Adipocyte (in vitro differentiated cells): ENCODE measurements around the gene COMMD6.

Source experiments
- DNase-seq: peaks from one replicate; pipeline ENCODE4 v3.0.0-alpha.2; 2015; ENCODE audit warnings: low read depth
- H3K27me3 ChIP-seq: replicated peaks from 2 replicates; pipeline ENCODE4 v1.7.0; 2013; ENCODE audit warnings: mild to moderate bottlenecking, low read length, moderate library complexity; ENCODE audit not compliant: control insufficient read depth, insufficient read depth
- H3K36me3 ChIP-seq: 2 replicates; pipeline ENCODE4 v1.7.0; 2013; ENCODE audit warnings: low read length, mild to moderate bottlenecking, moderate library complexity; ENCODE audit not compliant: control insufficient read depth, insufficient read depth, severe bottlenecking
- H3K4me1 ChIP-seq: 2 replicates; pipeline ENCODE4 v1.7.0; 2013; ENCODE audit warnings: mild to moderate bottlenecking, low read length, moderate library complexity; ENCODE audit not compliant: control insufficient read depth, insufficient read depth
- H3K4me3 ChIP-seq: 2 replicates; pipeline ENCODE4 v1.7.0; 2013; ENCODE audit warnings: mild to moderate bottlenecking, low read length, moderate library complexity
- H3K9ac ChIP-seq: 2 replicates; pipeline ENCODE4 v1.7.0; 2013; ENCODE audit warnings: mild to moderate bottlenecking, low read length, moderate library complexity
- H3K9me3 ChIP-seq: 2 replicates; pipeline ENCODE4 v1.7.0; 2013; ENCODE audit warnings: mild to moderate bottlenecking, low read length, moderate library complexity; ENCODE audit not compliant: control insufficient read depth

COMMD6 gene

GRCh38 chr13:75495938-75496337 lies 41.7 kb downstream of the COMMD6 start:
- H3K27me3 ChIP-seq: no peaks in the 10 kb centered on the region
- no peaks in the 10 kb centered on the region for H3K9me3 ChIP-seq
- H3K36me3 ChIP-seq: no peaks in the 10 kb centered on the region
- no peak overlapping the region for H3K9ac ChIP-seq
- H3K4me1 ChIP-seq: peaks cover 4% of the 10 kb centered on the region
- peak; percentile 76 for DNase-seq
- H3K4me3 ChIP-seq: no peak overlapping the region

DNA sequence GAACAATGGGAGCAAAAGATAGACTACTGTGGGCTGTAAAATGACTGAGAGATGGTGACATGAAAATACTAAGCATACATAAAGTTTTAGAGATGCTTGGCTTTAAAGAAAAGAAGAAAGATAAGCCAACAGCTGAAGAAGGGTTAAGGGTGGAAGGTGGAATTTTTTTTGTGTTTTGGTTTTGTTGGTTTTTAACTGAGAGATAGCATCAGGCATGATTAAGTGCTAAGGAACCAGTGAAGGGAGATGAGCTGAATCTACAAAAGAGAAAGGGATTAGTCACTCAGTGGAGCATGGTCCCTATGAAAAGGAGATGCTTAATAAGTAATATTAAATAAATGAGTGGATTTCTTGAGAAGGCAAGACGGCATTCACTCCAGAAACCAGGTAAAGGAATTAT lies 43.1 kb downstream of the COMMD6 start:
- H3K36me3 ChIP-seq: no peaks in the 10 kb centered on the region
- peaks cover 12% of the 10 kb centered on the region for H3K4me1 ChIP-seq
- no peaks in the 10 kb centered on the region for H3K9me3 ChIP-seq
- no peaks in the 10 kb centered on the region for H3K27me3 ChIP-seq
- no peak overlapping the region for H3K4me3 ChIP-seq
- no peak overlapping the region for H3K9ac ChIP-seq
- DNase-seq: no peak

DNA sequence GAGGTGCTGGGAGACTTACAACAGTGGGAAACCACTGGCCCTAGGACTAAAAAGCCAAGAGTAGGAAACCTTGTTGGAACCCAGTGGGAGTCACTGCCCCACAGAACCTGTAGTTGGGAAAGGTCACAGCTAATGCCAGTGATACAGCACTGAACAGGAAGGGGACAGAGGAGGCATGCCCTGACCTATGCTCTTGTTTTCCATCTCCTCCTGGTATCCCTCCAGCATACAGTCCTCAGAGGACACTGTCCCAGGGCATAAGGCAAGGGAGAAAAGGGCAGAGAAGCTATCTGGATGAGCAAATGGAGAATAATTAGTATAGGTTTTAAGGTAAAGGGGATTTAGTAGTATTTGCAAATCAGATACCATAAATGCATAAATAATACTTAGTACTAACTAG lies 44.5 kb downstream of the COMMD6 start:
- no peak for DNase-seq
- peaks cover 15% of the 10 kb centered on the region for H3K4me1 ChIP-seq
- no peaks in the 10 kb centered on the region for H3K36me3 ChIP-seq
- no peak overlapping the region for H3K9ac ChIP-seq
- no peaks in the 10 kb centered on the region for H3K27me3 ChIP-seq
- no peaks in the 10 kb centered on the region for H3K9me3 ChIP-seq
- no peak overlapping the region for H3K4me3 ChIP-seq

GRCh38 chr13:75492389-75492788 lies 45.3 kb downstream of the COMMD6 start:
- no peak overlapping the region for H3K4me3 ChIP-seq
- H3K27me3 ChIP-seq: no peaks in the 10 kb centered on the region
- DNase-seq: peak; percentile 73
- no peaks in the 10 kb centered on the region for H3K9me3 ChIP-seq
- H3K36me3 ChIP-seq: no peaks in the 10 kb centered on the region
- peaks cover 15% of the 10 kb centered on the region for H3K4me1 ChIP-seq
- no peak overlapping the region for H3K9ac ChIP-seq

DNA sequence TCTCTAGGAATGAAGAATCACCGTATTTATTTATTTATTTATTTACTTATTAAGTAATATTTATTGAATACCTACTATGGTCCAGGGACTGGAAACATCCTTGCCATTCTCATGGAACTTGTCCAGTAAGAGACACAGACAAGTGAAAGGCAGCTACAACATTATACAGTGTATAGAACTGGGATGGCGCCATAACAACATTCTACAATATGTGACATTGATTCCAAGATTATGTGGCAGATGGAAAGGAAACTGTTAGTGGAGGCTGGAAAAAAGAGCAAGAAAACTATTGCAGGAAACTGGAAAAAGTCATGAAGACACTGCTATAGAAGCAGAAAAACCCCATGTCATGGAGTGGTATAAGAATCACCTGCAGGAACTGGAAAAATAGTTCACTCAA lies 46.3 kb downstream of the COMMD6 start:
- Histone ChIP-seq H3K36me3 (no peaks in the 10 kb centered on the region), H3K9ac (no peak overlapping the region), H3K27me3 (no peaks in the 10 kb centered on the region), H3K4me1 (peaks cover 20% of the 10 kb centered on the region), H3K4me3 (no peak overlapping the region), H3K9me3 (no peaks in the 10 kb centered on the region)
- DNase-seq: no peak

DNA sequence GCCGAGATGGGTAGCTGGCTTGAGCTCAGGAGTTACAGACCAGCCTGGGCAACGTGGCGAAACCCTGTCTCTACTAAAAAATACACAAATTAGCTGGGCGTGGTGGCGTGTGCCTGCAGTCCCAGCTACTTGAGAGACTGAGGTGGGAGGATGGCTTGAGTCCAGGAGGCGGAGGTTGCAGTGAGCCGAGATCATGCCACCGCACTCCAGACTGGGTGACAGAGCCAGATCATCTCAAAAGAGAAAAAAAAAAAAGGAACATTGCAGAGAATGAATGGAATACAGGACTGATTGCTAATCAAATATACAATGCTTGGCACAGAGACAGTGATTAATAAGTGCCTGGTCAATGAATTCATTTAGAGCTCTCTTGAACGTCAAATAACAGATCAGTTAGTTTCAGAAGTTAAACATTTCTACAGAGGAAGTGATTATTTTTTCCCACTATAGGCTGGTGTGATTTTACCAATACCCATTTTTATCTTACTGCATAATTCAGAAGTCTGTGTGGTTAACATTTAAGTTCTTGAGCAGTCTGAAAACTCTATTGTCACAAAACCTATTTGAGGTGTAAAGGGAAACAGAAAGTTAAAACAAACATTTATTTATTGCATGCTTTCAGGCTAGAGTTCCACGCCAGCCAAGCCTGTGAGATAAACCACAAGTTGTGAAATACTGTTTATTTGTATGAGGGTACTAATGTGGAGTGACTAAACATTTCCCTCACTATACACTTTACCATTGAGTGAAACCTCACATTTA lies 48.0 kb downstream of the COMMD6 start:
- Histone ChIP-seq H3K9me3 (no peaks in the 10 kb centered on the region), H3K36me3 (no peaks in the 10 kb centered on the region), H3K9ac (peak overlapping the region; percentile 52), H3K4me1 (peaks cover 26% of the 10 kb centered on the region), H3K4me3 (peak overlapping the region; percentile 53), H3K27me3 (no peaks in the 10 kb centered on the region)
- DNase-seq: peak; percentile 90

DNA sequence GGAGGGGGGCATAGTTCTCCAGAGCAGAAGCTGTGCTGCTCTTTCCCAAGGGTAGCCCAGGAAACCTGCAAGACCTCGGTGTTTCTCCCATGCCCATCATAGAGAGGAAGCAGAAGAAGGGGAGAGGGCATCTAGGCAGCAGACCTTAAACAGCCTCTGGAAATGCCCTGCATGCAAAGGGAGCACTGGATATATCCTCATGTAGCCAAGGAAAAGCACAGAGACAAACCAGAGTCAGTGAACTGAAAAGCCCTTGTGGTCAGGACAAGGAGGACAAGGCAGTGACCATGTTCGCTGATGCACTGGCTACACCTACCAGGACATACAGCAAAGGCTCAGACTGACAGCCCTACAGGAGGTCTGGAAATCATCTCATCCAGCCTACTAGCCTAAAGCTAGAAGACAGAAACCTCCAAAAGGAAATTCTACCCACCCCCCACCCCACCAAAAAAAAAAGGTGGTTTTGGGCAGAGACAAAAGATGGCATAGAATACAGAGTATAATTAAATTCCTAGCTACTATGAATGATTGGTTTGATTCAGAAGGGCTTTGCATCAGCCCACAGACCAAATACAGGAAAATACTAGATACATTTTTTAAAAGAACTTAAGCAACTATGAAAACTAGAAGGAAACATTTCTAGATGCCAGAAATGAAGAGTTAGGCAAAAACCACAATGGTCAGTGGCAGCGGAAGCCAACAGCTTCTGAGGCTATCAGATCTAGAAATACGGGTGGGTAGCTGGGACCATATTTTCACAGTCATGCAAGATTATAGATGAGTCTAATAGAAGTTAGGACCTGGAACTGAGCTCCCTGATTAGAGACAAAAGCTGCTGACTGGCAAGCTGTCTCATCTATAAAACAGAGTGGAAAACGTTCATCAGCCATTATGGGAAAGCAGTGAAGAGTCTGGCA lies 51.2 kb downstream of the COMMD6 start:
- peaks cover 23% of the 10 kb centered on the region for H3K4me1 ChIP-seq
- no peak overlapping the region for H3K4me3 ChIP-seq
- no peak for DNase-seq
- no peaks in the 10 kb centered on the region for H3K27me3 ChIP-seq
- H3K36me3 ChIP-seq: no peaks in the 10 kb centered on the region
- H3K9ac ChIP-seq: no peak overlapping the region
- H3K9me3 ChIP-seq: no peaks in the 10 kb centered on the region

- H3K9ac ChIP-seq: no peak overlapping the region
- H3K36me3 ChIP-seq: no peaks in the 10 kb centered on the region
- H3K4me1 ChIP-seq: peaks cover 23% of the 10 kb centered on the region
- H3K27me3 ChIP-seq: no peaks in the 10 kb centered on the region
- H3K4me3 ChIP-seq: no peak overlapping the region
- H3K9me3 ChIP-seq: no peaks in the 10 kb centered on the region
- DNase-seq: no peak
These were observed 52.2 kb downstream of the COMMD6 start for GRCh38 chr13:75485286-75486062.

DNA sequence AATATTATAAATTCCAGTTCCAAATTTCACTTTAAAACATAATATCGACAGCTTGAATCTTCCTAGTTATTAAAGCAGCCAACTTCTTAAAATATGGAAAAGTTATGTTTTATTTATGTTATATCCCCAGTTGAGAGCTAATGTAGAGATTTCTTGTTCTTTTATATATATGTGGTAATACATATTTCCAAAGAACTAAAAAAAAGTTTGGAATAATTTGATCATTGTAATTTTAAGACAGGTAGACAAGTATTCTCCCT lies 54.9 kb downstream of the COMMD6 start:
- H3K9me3 ChIP-seq: no peaks in the 10 kb centered on the region
- H3K4me3 ChIP-seq: peak overlapping the region; percentile 83

DNA sequence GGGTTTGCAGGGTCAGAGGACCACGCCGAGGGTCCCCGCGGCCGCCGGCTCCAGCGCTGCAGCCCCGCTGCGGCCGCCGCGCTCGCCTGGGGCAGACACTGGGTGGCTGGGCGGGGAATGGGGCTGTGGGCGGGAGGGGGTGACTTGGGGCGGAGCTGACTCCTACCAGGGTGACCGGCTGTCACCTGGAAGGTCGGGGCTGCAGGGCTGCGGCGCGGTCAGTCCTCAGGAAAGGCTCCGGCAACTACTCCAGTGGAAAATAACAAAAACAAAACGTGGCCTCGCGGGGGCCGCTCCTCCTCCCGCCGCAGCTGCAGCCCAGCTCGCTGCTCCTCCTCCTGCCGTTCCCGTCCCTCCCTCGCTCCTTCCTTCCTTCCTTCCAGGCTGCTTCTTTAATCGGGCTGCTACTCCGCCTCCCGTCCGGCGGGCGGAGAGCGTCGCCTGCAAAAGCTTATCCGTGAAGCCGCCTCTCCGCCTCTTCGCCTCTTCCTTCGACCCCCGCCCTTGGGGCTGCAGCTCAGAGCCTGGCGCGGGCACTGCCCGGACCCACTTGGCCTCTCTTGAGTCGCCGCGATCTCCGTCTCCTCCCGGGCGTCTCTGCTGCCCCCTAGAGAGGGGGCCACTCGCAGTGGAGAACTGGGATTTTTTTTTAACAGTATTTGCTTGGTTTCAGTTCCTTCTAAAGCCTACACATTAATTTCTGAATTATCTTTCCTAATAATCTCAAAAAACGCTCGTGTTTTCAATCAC lies 55.4 kb downstream of the COMMD6 start, which contains the start of gene TBC1D4:
Gene TBC1D4 (minus strand): TSS at position 100 of the 750 bp plus-strand sequence. CDS start 402 bp downstream, outside the sequence.
- Histone ChIP-seq H3K27me3 (no peaks in the 10 kb centered on the region), H3K36me3 (no peaks in the 10 kb centered on the region), H3K9ac (peak within 1 kb of the TSS; percentile 85), H3K4me1 (peaks cover 22% of the 10 kb centered on the region), H3K9me3 (no peaks in the 10 kb centered on the region), H3K4me3 (peak within 1 kb of the TSS; percentile 83)
- peak; percentile 94 for DNase-seq

More for the DNA sequence above, 54.9 kb downstream of the COMMD6 start:
- Histone ChIP-seq H3K4me1 (peaks cover 22% of the 10 kb centered on the region), H3K36me3 (no peaks in the 10 kb centered on the region), H3K27me3 (no peaks in the 10 kb centered on the region), H3K9ac (peak overlapping the region; percentile 85)
- DNase-seq: no peak
